Epithelial cell of proximal tubule (primary cell): ENCODE data around the gene IDI1. TPM values are rescaled to one million over a fixed set of nuclear protein-coding genes. Genes with fewer than 3 reads are reported as not detected.
"Not testable (repeated sequence)": the region's sequence is repeated elsewhere in the genome, so short reads cannot be mapped to it uniquely, and the experiment has no call there.

Experiments
- DNase-seq: peaks from one replicate; pipeline ENCODE4 v3.0.0-alpha.2; 2011; ENCODE audit warnings: low read depth
- H3K4me3 ChIP-seq: 2 replicates; pipeline ENCODE4 v1.5.1; 2011; ENCODE audit warnings: low read depth, mild to moderate bottlenecking, low read length
- CTCF ChIP-seq: conservative IDR thresholded peaks from 2 replicates; pipeline ENCODE4 v1.5.1; 2012; ENCODE audit warnings: low read depth, mild to moderate bottlenecking, low read length
- total RNA-seq: library from RNA; depleted of rRNA; stranded (reverse); fragments of >200 nt; gene quantifications from 2 replicates; pipeline ENCODE4 v1.2.3, GENCODE V29; 2015

Gene IDI1
- total RNA-seq, 1 donor from 2014 or later = 40.7 TPM

GRCh38 chr10:1044146-1044545 lies 4.8 kb downstream of the IDI1 start:
- DNase-seq = no peak
- no peak for TF ChIP-seq CTCF

GRCh38 chr10:1043532-1043995 lies 5.4 kb downstream of the IDI1 start:
- H3K4me3 ChIP-seq = no peak overlapping the region
- DNase-seq = no peak
- no peak for TF ChIP-seq CTCF

More at GRCh38 chr10:1044146-1044545, 4.8 kb downstream of the IDI1 start:
- no peak overlapping the region for H3K4me3 ChIP-seq

- no peak overlapping the region for H3K4me3 ChIP-seq
- no peak for DNase-seq
- TF ChIP-seq CTCF = no peak
These were observed 7.4 kb downstream of the IDI1 start for GRCh38 chr10:1041514-1041913.

GRCh38 chr10:1040133-1040532 lies 8.8 kb downstream of the IDI1 start:
- DNase-seq = no peak
- no peak overlapping the region for H3K4me3 ChIP-seq
- TF ChIP-seq CTCF = no peak

GRCh38 chr10:1038769-1039168 lies 10.2 kb downstream of the IDI1 start:
- H3K4me3 ChIP-seq, DNase-seq: not testable (repeated sequence)

GRCh38 chr10:1037098-1037497 lies 11.8 kb downstream of the IDI1 start:
- TF ChIP-seq CTCF = no peak
- H3K4me3 ChIP-seq = no peak overlapping the region

GRCh38 chr10:1036341-1036791 lies 12.6 kb downstream of the IDI1 start:
- peak; percentile 80 for DNase-seq
- no peak overlapping the region for H3K4me3 ChIP-seq
- no peak for TF ChIP-seq CTCF

More at GRCh38 chr10:1037098-1037497, 11.8 kb downstream of the IDI1 start:
- DNase-seq = no peak
